Stimulated activated CD4-positive, alpha-beta T cell treated with anti-CD3 and anti-CD28 coated beads, TNF-alpha, amount 100 ng/mL, for 24 hours (primary cell): Measurements from ENCODE around the gene GSTO2.

Experiments
- DNase-seq, 3 experiments: peaks; one replicate each; pipeline ENCODE4 v3.0.0-alpha.2; 2020; ENCODE audit warnings: low read depth in 3 of 3

Gene GSTO2

GRCh38 chr10:104253606-104254410 lies 15.2 kb upstream of the GSTO2 start:
- DNase-seq: no peak

GRCh38 chr10:104254493-104255310 lies 14.3 kb upstream of the GSTO2 start, which contains the start of gene GSTO1:
GSTO1 (plus strand) TSS chr10:104254892; CDS start chr10:104254929, 37 bp downstream.
- peak in 2 of 3 experiments; percentile 24 to 60 for DNase-seq

GRCh38 chr10:104255311-104255981 lies 13.5 kb upstream of the GSTO2 start:
- no peak for DNase-seq

- DNase-seq: no peak
Measured at GRCh38 chr10:104256335-104256961, 12.5 kb upstream of the GSTO2 start.

GRCh38 chr10:104257235-104257634 lies 11.7 kb upstream of the GSTO2 start:
- no peak for DNase-seq

GRCh38 chr10:104258209-104258608 lies 10.8 kb upstream of the GSTO2 start:
- no peak for DNase-seq

- no peak for DNase-seq
Measured at GRCh38 chr10:104259456-104259855, 9.5 kb upstream of the GSTO2 start.

GRCh38 chr10:104259999-104260774 lies 8.8 kb upstream of the GSTO2 start:
- DNase-seq: no peak

- no peak for DNase-seq
Measured at GRCh38 chr10:104260775-104261115, 8.2 kb upstream of the GSTO2 start.

GRCh38 chr10:104262055-104262454 lies 6.9 kb upstream of the GSTO2 start:
- DNase-seq: no peak

- no peak for DNase-seq
Measured at GRCh38 chr10:104264783-104265182, 4.2 kb upstream of the GSTO2 start.

- DNase-seq: peak in 2 of 3 experiments; percentile 35 to 38
Measured at GRCh38 chr10:104267721-104268404, 1.1 kb upstream of the GSTO2 start.

GRCh38 chr10:104268405-104268712 lies 625 bp upstream of the GSTO2 start:
- DNase-seq: peak in 1 of 3 experiments; percentile 24

GRCh38 chr10:104273286-104273685 lies 4.3 kb downstream of the GSTO2 start:
- no peak for DNase-seq

- DNase-seq: no peak
Measured at GRCh38 chr10:104273899-104274575, 5.1 kb downstream of the GSTO2 start.

- peak in 1 of 3 experiments; percentile 55 for DNase-seq
Measured at GRCh38 chr10:104274762-104275721, 6.1 kb downstream of the GSTO2 start.

GRCh38 chr10:104276192-104276591 lies 7.2 kb downstream of the GSTO2 start:
- DNase-seq: no peak

GRCh38 chr10:104277785-104278184 lies 8.8 kb downstream of the GSTO2 start:
- DNase-seq: no peak
